NCI-H1694 treated with DMSO at 0.1 percent for 48 hours (cell line): ENCODE data around the gene TLX2.

Experiments
- DNase-seq: peaks from one replicate; lab custom pipeline; 2025; lab: John Stamatoyannopoulos, UW

The TLX2 gene

DNA sequence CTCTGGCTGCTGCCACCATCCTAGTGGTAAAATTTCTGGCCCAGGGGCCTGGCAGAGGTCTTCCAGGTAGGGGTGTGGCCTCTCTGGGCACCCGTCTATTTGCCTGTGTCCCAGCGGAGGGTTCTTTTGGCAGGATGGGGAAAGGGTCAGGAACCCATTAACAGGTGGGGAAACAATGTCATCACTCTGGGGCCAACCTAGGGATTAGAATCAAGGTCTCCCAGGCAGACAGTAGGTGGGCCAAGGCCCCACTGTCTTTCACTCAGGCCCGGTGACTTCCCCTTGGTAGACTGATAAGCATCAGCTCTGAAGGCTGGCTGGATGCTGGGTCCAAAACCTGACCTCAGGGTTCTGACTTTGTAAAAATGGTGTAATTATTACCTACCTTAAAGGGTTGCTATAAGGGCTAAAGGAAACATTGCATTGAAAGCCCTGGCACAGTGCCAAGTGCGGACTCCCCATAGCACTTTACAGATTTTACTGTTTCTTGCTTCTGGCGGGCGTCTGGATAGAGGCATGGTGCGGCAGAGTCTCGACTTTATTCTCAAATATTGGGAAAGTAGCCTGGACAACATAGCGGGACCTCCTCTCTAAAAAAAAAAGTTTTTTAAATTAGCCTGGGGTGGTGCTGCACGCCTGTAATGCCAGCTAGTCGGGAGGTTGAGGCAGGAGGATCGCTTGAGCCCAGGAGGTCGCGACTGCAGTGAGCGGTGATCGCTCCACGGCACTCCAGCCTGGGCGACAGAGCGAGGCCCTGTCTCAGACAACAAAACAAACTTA is 17.1 kb upstream of the TLX2 start:
- DNase-seq = no peak

DNA sequence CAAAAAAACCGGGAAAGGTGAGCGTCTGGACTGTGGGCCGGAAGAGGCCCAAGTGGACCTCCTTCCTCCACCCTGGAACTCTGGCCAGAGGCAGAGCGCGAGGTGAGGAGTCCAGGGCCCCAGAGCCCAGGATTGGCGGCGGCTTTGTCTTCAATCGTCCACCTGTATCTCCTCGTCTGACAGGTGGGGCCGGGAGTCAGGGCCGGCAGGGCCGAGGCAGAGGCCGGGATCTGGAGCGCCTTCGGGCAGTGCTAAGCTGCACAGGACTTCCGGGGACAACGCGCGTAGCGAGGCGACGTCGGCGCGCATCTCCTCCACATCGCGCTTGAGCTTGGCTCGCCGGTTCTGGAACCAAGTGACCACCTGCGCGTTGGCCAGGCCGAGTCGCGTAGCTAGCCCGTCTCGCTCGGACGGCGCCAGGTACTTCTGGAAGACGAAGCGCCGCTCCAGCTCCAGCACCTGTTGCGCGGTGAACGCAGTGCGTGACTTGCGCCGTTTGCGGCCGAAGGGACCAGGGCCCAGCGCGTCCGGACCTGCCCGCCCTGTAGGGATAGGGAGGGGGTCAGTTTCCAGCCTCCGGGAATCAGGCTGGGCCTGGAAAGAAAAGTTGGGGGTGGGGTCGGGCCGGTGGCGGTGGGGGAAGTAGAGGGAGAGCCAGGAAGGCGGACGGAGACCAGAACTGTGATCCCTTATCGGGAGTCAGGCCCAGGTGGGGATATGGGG is 16.3 kb upstream of the TLX2 start:
- no peak for DNase-seq

DNA sequence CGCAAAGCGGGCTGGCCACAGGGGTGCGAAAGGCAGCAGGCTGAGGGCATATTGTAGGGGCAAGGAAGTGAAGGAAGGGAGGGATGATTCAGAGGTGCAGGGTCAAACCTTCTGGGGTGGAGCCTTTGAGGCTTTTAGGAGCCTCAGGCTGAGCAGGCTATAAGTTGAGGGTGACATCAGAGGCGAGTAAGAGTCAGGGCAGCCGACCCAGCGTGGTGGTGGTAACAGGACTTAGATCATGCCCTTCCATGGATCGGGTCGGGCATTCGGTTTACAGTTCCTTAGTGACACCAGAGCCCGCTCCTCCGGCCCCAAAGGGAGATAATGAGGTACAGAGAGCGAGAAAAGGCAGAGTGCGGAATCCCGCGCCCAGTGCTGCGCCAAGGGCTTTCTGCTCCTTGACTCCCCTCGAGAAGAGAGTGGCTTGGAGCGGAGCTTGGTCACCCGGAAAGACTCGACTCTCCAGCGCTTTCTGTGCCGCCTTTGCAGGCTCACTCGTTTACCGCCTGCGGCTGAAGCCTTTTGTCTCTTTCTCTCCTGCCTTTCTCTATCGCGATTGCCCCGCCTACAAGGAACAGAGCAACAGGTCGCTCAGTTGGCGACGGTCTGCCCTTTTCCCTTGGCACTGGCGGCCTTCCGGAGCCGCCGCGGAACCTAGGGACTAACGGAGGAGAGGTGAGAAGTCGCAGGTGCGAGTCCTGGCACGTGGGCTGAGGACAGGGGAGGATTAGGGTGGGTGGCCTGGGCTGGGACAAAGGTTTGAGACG is 15.6 kb upstream of the TLX2 start:
- DNase-seq = no peak

DNA sequence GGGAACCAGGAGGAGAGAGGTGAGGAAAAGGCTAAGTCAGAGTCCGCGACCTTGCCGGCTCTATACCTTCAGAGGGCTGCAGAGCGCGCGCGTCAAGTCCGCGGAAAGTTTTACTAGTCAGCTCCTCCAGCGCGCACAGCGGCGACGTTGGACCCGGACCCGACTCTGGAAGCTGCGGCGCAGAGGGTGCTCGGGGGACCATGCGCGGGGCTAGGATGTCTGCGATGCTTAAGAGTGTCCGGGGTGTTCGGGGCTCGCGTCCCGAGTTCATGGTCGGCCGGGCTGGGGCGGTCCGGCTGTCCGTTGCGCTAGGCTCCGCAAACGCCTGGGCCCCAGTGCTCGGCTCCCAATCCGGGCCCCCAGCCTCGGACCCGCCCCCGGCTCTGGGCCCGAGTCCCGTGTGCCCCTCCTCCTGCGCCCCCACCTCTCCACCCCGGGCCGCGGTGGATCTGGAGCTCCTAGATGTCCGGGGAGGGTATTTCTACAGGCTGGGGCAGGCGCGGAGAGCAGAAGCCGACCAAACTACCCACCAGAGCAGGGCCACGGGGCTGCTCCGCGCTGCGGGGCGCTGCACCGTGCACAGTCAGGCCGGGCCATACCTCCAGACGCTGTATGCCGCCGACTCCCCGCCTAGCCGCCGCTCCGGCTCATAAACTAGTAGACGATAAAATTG is 14.8 kb upstream of the TLX2 start, which contains the start of gene LBX2:
TSS of gene LBX2 (minus strand) at position 337 of the 673 bp plus-strand sequence. CDS start at position 271, 66 bp downstream.
- no peak for DNase-seq

DNA sequence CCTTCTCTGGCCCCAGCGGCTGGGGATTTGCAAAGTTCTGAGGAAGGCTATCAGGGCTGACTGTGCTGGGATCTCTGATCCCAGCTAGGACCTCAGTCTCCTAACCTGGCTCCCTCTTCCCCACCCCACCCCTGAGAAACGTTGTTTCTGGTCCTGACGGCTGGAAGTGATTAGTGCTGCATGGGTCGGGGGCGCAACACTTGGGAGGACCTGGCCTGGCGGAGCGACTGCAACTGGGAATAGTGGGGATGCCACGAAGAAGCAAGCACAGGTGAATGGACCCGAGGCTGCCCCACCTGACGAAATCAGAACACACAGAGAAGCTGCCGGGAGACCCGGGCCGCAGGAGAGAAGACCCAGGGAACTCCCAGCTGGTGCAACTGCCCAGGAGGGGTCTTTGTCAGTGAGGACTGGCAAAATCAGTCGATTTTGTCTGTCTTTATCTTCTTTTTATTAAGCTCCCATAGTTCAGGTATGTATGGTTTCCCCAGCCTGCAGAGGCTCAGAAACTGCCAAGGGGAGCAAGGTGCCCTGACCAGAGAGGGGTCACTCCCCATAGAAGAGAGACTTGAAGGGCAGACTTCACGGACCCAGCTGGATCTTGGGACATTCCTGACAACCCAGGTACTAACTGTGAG is 14.2 kb upstream of the TLX2 start:
- no peak for DNase-seq

DNA sequence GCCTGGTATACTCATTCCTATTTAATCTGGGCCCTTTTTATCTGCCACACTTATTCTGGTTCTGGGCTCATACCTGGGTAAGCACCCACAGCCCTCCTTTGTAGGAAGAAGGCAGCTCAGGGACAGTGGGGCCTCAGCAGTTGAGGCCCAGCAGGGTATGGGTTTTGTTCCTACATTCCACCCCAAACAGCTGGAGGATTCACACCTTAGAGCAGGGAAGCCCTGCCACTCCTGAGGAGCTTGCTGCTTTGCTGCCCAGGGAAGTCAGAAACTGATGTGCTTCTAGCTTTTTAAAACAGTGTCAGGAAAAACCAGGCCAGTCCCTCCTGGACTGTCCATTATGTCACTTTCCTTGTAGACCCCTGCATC is 13.7 kb upstream of the TLX2 start:
- no peak for DNase-seq

DNA sequence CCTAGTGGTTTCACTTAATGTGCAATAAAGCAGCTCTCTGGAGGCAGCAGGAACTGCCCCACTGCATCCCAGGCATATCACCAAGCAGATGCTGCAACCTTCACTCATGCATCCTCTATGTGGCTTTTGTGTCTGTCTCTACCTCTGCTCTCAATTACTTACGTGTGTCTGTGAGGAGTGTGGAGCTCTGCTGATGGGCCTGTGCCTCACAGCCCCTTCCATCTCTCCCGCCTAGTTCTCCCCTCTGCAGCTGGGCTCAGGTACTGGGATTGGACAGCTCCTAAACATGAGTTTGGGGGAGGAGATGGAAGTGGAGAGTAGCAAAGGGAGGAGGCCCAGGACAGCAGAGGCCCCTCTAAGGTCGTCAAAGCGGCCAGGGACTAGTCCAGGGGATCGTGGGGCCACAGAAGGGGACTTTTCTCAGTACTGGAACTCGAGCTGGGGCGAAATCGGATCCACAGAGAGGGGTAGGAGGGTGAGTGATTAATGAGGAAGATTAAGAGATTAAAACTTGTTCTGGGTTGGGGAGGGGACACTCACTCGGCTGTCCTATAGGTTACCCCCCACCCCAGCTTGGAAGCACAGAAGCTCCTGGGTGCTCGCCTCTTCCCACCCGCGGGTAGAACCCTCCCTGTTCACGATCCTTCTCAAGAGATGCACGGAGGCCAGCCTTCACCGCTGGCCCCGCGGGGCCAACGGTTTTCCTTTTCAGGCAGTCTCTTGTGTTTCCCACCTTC is 12.7 kb upstream of the TLX2 start:
- DNase-seq = no peak

DNA sequence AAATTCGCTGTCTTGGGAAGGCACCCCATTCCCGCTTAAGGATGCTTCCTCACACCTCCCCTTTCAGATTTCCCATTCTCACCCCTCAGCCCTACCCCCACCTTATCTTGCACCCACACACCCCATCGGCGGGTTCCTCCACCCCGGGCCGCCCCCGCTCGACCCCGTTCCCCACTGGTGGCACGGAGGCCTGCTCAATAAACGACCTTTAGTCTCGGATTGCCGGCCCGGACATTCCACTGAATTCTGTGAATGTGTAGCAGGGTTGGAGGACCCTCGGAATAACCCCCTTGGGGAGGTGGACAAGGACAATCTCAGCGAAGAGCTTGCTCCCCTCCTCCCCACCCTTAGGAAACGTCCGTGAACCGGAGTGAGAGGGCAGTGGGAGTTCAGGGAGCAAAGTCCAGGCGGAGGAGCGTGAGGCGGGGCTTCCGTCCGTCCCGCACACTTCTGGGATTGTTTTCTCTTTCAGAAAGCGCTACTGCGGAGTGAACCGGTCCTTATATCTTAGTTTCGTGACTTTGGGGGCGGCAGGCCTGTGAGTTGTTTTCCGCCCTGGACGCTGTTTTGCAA is 12.0 kb upstream of the TLX2 start:
- no peak for DNase-seq

DNA sequence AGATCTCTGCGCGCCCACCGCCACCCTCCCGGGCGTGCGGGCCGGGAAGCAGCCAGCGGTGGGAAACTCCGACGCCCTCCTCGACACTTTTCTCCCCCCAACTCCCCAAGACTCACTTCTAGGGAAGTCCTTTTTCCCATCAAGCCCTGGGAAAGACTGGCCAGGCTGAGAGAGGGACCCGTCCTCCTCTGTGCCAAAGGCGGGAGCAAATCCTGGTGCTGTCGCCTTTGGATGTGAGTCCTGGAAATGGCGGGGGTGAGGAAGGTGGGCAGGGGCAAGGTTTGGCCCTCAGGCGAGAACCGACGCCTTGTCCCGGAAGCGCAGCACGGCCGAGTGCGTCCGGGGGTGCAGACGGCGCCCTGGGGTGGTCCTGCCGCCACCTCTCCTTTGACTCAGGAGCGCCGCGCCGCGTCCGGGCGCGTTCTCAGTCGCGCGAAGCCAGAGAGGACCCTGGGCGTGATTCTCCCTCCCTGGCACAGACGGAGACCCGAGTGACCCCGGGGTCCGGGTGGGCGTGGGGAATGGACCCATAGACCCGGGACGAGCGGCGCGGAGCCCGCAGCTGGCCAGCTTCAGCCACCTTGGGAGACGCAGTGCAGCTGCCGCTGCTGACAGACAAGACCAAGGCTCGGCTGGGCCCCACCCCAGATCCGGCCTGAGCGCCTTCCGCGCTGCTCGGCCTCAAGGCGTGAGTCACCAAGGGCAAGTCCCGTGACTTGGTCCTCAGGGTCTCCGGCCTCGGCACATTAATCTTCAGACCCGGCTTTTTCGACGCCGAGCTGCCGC is 11.3 kb upstream of the TLX2 start:
- DNase-seq = no peak

DNA sequence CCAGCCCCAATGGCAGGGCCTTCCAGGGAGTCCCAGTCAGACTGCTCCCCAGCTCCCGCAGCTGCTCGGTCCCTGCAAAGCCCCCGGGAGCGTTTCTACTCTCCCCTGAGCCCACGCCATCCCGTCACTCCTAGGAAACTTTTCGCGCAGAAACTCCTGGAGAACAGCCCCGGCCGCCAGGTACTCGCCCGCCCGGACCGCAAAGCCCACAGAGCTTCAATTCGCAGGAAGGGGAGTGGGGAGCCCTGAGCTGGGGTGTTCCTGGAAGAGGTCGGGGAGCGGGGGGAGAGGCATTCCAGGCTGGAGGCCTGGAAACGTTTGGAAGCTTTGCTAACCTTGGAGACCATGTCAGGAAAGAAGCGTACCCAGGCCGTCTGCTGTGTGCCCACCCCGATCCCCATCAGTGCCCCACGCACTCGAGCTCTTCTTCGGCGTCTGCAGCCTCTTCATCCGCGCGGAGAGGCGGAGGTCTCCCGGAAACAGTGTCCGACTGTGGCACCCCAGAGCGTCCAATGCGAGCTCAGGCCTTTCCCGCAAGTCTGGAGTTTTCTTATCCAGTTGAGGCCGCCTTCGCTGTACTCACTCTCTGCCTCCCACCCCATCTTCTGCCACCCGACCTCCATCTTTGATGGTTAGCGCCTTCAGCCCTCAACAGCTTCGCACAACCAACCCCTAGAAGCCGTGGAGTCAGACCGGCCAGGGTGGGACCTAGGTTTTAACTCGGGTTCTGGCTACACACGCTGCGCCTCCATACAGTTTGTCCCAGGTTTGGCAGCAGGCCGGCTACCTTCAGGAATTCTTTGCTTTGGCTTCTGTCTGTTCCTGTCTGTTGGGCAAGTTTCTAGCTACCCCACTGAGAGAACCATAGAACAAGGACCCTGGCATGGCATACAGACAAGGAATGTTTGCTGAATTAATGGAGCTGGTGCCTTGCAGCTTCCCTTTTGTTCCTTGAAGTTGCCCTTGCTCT is 10.5 kb upstream of the TLX2 start:
- no peak for DNase-seq

DNA sequence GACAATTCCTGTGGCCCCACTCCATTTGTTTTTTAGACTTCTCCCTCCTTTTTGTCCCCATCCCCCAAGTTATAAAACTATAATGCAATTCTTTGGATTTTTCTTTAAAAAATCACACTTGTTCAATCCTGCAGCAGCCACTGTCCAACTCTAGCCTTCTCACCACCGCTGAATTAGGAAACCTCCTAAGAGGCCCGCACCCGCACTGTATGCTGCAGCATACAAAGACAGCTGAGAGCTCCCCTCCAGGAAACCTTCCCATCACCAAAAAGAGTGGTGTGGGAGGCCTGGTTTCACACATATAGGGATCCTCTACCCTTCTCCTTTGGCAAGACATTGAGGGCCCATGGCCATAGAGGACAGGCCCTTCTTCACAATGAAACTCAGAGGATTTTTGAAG is 9.7 kb upstream of the TLX2 start:
- no peak for DNase-seq

DNA sequence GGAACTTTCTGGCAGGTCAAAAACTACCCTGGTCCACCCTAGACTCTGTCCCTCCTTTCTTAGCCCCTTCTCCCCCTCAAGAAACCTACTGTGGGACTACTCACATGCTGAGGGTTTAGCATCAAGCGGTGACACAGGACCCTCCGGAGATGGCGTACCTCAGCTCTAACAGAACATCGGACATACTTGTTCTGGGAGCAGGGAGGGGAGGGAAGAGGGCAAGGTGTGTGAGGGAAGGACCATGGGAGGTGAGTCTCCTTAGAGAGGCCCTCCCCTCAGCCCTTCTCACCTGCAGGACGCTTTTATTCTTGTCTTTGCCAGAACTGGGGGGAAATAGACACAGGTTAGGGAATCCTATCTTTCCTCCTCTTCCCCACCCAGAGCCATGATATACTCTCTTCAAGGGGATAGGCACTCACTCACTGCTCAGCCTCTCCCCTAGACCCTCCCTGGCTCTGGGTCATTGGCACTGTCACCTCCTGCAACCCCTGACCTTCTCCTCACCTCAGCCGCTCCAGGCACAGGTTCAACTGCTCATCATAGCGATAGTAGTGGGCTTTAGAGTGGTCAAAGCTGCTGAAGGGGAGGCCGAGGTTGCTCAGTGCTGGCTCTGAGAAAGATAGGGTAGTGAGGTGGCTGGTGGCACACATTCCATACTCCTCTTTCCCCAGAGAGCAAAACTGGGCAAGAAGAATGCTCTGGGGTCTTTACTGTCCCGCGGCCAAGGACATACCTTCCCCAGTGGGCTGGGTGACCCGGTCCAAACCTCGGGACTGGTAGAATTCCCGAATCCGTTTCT is 8.6 kb upstream of the TLX2 start:
- no peak for DNase-seq

DNA sequence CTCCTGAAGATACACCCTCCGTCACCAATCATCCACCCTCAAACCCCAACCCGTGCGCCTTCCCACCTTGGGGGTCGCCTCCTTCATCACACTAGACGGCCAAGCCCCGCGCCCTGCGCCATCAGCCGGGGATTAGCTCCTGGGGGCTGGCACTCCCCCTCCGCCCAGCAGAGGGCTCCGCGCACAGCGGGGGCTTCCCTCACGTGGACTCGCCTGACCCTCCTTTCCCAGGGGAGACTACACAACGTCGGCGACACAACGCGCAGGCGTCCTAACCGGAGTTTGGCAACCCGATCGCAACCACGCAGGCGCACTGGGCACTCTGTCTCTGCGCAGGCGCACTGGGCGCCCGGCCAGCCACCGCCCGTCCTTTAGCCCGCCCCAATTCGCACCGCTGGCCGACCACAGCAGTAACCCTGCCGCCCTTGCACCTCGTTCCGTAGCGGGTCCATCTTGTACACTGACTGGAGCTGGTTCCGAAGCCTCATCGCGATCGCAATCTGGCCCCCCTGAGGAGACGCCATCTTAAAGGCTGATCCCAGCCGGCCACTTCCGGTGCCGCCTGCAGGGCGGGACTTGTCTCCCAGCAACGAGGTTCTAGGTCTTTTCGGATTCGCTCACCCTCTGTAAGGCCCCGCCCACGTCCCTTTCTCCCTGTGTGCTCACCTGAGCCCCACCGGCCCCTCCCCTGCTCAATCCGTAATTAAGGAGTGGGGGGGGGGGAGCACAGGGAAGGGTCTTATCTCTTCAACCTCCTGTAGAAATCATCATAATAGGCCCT is 6.9 kb upstream of the TLX2 start, which contains the start of gene PCGF1:
TSS of gene PCGF1 (minus strand) at position 551 of the 781 bp plus-strand sequence. CDS start at position 524, 27 bp downstream.
- peak; percentile 98 for DNase-seq

DNA sequence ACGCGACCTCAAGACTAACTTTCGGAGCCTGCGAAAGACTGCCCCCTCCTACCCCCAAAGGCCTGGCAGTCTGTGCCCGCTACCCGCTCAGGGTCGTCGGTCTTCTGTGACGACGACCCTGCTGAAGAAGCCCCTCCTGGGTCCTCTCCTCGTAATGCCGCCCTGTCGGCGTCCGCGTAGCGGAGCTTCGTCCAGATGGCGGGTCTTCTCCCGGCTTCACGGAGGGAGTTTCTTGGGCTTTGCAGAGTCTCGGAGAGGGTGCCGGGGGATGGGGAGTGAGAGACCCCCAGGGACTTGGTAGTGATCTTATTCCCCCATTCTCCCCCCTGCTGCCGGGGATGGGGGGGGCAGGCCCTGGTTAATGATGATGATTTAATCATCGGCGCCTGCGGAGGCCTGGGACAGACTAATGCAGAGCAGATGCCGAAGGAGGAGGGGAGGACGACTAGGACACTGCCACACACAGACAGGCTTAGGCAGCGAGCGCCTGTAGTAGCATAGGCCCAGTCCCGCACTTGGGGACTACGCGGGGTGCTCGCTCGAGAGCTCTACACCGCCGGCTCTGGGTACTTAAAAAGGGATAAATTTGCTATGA is 6.2 kb upstream of the TLX2 start:
- peak; percentile 48 for DNase-seq

DNA sequence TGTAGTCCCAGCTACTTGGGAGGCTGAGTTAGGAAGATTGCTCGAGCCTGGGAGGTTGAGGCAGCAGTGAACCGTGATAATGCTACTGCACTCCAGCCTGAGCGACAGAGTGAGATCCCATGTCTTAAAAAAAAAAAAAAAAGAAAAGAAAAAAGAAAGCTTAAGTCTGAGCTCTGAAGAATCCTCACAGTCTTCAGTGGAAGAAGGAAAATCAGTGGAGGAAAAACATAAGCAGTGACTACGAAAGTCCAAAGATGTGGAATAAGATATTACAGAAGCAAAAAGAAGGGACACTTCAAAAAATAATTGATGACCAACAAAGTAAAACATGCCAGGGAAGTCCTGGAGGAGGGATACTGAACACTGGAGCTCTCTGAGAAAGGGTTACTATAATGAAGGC is 4.0 kb upstream of the TLX2 start:
- no peak for DNase-seq
